Astrocyte of the cerebellum (primary cell): ENCODE data around the gene ICAM1.

Experiments
- DNase-seq: peaks from one replicate; pipeline ENCODE4 v3.0.0-alpha.2; 2011; ENCODE audit warnings: low read depth
- H3K4me3 ChIP-seq: 2 replicates; pipeline ENCODE4 v1.5.1; 2011; ENCODE audit warnings: mild to moderate bottlenecking, low read depth, low read length, moderate library complexity
- CTCF ChIP-seq: IDR thresholded peaks from 2 replicates; pipeline ENCODE4 v1.5.1; 2012; ENCODE audit warnings: low read length, low read depth, moderate library complexity, mild to moderate bottlenecking; ENCODE audit errors: missing control alignments
- in situ Hi-C: cut with HindIII; loops from 2 replicates; pipeline ENCODE4 v1.10.0; 2017; ENCODE audit warnings: low sequenced_read_pairs

The ICAM1 gene

GRCh38 chr19:10262771-10263170 is 8.1 kb upstream of the ICAM1 start:
- in situ Hi-C loops: no loop called here
- no peak overlapping the region for H3K4me3 ChIP-seq
- no peak for DNase-seq
- no peak for TF ChIP-seq CTCF

GRCh38 chr19:10266706-10267105 is 4.2 kb upstream of the ICAM1 start:
- in situ Hi-C loops: no loop called here
- H3K4me3 ChIP-seq: no peak overlapping the region
- no peak for DNase-seq
- TF ChIP-seq CTCF: no peak

GRCh38 chr19:10268071-10268470 is 2.8 kb upstream of the ICAM1 start:
- in situ Hi-C loops: no loop called here
- DNase-seq: no peak
- TF ChIP-seq CTCF: no peak
- no peak overlapping the region for H3K4me3 ChIP-seq

GRCh38 chr19:10269333-10270179 is 1.4 kb upstream of the ICAM1 start:
- peak; percentile 28 for DNase-seq
- H3K4me3 ChIP-seq: no peak overlapping the region
- TF ChIP-seq CTCF: peak; percentile 91
- in situ Hi-C loops: no loop called here

- no peak for DNase-seq
- in situ Hi-C loops: no loop called here
- TF ChIP-seq CTCF: no peak
- peak overlapping the region; percentile 39 for H3K4me3 ChIP-seq
These were observed 722 bp upstream of the ICAM1 start for GRCh38 chr19:10270180-10270615.

GRCh38 chr19:10271543-10272086 is 695 bp downstream of the ICAM1 start:
- TF ChIP-seq CTCF: no peak
- in situ Hi-C loops: no loop called here
- H3K4me3 ChIP-seq: peak overlapping the region; percentile 39
- DNase-seq: no peak
